Lower leg skin (tissue), 4 donors: ENCODE data around the gene SAPCD2. TPM values are rescaled to one million over a fixed set of nuclear protein-coding genes. Genes with fewer than 3 reads are reported as not detected.

Experiments
- DNase-seq, 2 donors: peaks; one replicate each; pipeline ENCODE4 v3.0.0-alpha.2; 2019; ENCODE audit warnings: low spot score in 2 of 2
- H3K4me3 ChIP-seq: fragments of 200-600 bp; sonication (generic); 2 replicates; pipeline ENCODE4 v1.5.1; 2017; ENCODE audit warnings: mild to moderate bottlenecking, low read depth; ENCODE audit not compliant: poor library complexity, severe bottlenecking
- POLR2A ChIP-seq, 2 donors: fragments of 450-650 bp; IDR thresholded peaks; one replicate each; pipeline ENCODE4 v1.6.1; 2016 to 2017; ENCODE audit warnings: antibody characterized with exemption in 2 of 2, mild to moderate bottlenecking in 1 of 2, moderate library complexity in 1 of 2
- whole genome bisulfite sequencing, 2 donors: methylation state at CpG; one replicate each; pipeline ENCODE4 v1.1.5; 2018; 5-methylcytosine and 5-hydroxymethylcytosine counted together
- intact Hi-C: fragments of 100-400 bp; cut with DNase I; formaldehyde crosslinking; loops from one replicate; pipeline ENCODE4 v1.15.0; 2023; ENCODE audit warnings: low total_unique reads
- total RNA-seq, 4 donors: library from RNA; depleted of rRNA; stranded (reverse); fragments of >200 nt; gene quantifications; one replicate each; pipeline ENCODE4 v1.1.0, GENCODE V29; 2016
- TF ChIP-seq, protein P1 (sequence below), 3 donors: fragments of 450-650 bp; IDR thresholded peaks; one replicate each; pipeline ENCODE4 v1.5.1; 2016; ENCODE audit warnings: antibody characterized with exemption in 3 of 3, mild to moderate bottlenecking in 3 of 3, moderate library complexity in 2 of 3

The SAPCD2 gene
- total RNA-seq, 4 donors from 2014 or later: 5.7 to 25.6 (median 13.7) TPM

GRCh38 chr9:137028263-137029057, 41.9 kb downstream of the SAPCD2 start:
- TF ChIP-seq, protein P1, sequence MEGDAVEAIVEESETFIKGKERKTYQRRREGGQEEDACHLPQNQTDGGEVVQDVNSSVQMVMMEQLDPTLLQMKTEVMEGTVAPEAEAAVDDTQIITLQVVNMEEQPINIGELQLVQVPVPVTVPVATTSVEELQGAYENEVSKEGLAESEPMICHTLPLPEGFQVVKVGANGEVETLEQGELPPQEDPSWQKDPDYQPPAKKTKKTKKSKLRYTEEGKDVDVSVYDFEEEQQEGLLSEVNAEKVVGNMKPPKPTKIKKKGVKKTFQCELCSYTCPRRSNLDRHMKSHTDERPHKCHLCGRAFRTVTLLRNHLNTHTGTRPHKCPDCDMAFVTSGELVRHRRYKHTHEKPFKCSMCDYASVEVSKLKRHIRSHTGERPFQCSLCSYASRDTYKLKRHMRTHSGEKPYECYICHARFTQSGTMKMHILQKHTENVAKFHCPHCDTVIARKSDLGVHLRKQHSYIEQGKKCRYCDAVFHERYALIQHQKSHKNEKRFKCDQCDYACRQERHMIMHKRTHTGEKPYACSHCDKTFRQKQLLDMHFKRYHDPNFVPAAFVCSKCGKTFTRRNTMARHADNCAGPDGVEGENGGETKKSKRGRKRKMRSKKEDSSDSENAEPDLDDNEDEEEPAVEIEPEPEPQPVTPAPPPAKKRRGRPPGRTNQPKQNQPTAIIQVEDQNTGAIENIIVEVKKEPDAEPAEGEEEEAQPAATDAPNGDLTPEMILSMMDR (IDR thresholded peaks at IDR 0.05): no peak
- TF ChIP-seq POLR2A (IDR thresholded peaks at IDR 0.05): no peak
- H3K4me3 ChIP-seq: peak overlapping the region; percentile 25
- intact Hi-C loops: no loop called here
- 0% methylated on average over 16 to 35 of the region's 98 CpGs for WGBS, 2 donors
- DNase-seq: no peak

DNA sequence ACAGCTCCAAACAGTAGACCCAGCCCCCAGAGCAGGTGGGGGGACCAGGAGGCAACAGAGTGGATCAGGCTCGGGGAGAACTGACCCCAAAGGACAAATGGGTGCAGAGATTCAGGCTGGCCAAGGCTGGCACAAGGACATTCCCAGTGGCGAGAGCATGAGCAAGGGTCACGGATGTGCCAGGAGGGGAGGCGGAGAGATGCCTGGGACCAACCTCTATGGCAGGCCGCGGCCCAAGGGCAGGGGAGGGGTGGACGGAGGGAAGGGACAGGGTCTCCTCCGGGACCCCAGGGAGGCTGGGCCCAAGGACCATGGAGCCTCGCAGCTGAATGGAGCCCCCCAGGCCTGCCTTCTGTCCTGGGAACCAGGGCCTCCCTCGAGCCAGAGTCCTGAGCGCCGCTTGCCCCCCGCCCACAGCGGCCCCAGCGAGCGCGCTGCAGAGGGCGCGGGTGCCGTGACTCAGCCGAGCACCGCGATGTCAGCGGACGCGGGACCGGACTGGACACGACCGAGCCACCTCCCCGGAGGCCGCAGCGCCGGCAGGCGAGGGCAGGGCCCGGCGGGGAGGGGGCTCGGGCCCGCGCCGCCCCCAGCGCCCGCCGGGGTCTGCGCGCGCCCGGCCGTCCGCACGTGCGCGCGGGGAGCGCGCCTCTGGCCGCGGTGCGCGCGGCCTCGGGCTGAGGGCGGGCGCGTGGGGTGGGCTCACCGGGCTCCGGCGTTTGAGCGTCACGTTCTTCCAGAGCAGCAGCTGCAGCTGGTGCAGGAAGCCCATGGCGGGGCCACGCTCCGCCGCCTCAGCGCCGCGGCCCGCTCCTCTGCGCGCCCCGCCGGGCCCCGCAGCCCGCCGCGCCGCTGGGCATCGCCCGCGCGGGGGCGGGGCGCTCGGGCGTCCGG, 42.7 kb downstream of the SAPCD2 start, which contains the start of gene ABCA2:
Gene ABCA2, minus strand, starts transcription at position 869 of the 894 bp plus-strand sequence. Its CDS starts 97 bp downstream, at position 772.
- TF ChIP-seq, protein P1 (IDR thresholded peaks at IDR 0.05): no peak
- TF ChIP-seq POLR2A (IDR thresholded peaks at IDR 0.05): no peak
- H3K4me3 ChIP-seq: peak within 1 kb of the TSS; percentile 25
- intact Hi-C loops: no loop called here
- WGBS, 2 donors: 15 to 40% methylated on average over 9 to 20 of the region's 95 CpGs
- DNase-seq: no peak

GRCh38 chr9:137026828-137027227, 43.5 kb downstream of the SAPCD2 start:
- no peak for TF ChIP-seq POLR2A (IDR thresholded peaks at IDR 0.05)
- TF ChIP-seq, protein P1 (IDR thresholded peaks at IDR 0.05): no peak
- intact Hi-C loops: no loop called here
- DNase-seq: no peak
- H3K4me3 ChIP-seq: no peak overlapping the region
- 57 to 83% methylated on average over 3 to 4 of the region's 4 CpGs for WGBS, 2 donors

- DNase-seq: no peak
- no peak overlapping the region for H3K4me3 ChIP-seq
- no peak for TF ChIP-seq POLR2A (IDR thresholded peaks at IDR 0.05)
- TF ChIP-seq, protein P1 (IDR thresholded peaks at IDR 0.05): no peak
- 76 to 81% methylated on average over 2 of the region's 2 CpGs for WGBS, 2 donors
- intact Hi-C loops: no loop called here
These were observed 44.0 kb downstream of the SAPCD2 start for GRCh38 chr9:137026384-137026783.

- intact Hi-C loops: no loop called here
- H3K4me3 ChIP-seq: no peak overlapping the region
- DNase-seq: no peak
- 14 to 56% methylated on average over 12 to 16 of the region's 21 CpGs for WGBS, 2 donors
- no peak for TF ChIP-seq POLR2A (IDR thresholded peaks at IDR 0.05)
These were observed 44.8 kb downstream of the SAPCD2 start for GRCh38 chr9:137025517-137025966.

DNA sequence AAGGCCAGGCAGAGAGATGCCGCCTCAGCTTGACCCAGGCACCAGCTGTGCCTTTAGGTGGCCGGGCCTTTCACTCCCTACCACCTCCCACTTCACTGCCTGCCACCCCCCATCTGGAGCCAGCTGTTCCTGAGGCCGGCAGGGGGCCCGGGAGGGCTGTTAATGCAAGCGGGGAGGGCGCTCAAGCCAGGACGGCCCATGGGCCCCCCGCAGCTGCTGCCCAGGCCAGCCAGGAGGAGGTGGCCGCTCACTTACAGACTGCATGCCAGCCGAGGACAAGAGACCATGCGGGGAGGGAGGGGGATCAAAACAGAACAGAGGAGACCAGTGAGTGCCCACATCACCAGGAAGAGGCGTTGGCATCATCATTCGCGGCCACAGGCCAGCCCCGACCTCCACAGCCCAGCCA, 46.8 kb downstream of the SAPCD2 start:
- intact Hi-C loops: no loop called here
- no peak overlapping the region for H3K4me3 ChIP-seq
- no peak for DNase-seq
- TF ChIP-seq POLR2A (IDR thresholded peaks at IDR 0.05): no peak
- TF ChIP-seq, protein P1 (IDR thresholded peaks at IDR 0.05): no peak
- 89 to 90% methylated on average over 12 to 13 of the region's 15 CpGs for WGBS, 2 donors
